NCI-H1694 (cell line): Measurements from ENCODE around the gene PRKCI.
"Not testable (repeated sequence)": the region's sequence is repeated elsewhere in the genome, so short reads cannot be mapped to it uniquely, and the experiment has no call there.

ENCODE experiments used
- DNase-seq: peaks from one replicate; lab custom pipeline; 2025; lab: John Stamatoyannopoulos, UW

The PRKCI gene

GRCh38 chr3:170225166-170225565 lies 2.9 kb downstream of the PRKCI start:
- DNase-seq: no peak

DNA sequence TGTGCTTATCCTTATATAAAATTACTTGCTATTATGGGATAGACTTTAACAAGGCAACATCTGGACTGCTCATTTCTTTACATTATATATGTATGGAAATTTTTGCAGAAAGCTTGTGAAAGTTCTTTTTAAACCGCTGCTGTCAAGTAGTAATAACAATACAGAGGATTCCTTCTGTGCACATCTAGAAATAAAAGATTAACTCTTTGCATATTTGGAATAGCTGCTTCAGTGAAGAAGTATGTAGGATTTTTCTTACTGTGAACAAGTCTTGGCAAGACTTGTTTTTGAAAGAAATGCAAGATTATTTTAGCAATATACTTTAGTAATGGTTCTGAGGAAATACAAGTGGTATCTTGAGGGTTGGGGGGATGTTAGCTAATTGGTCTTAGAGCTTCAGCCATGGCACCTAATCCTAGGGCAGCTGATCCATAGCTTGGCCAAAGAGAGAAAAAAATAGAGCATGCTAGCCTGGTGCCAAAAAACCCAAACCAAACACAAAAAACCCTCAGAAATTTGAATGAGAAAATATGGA lies 4.3 kb downstream of the PRKCI start:
- DNase-seq: no peak

DNA sequence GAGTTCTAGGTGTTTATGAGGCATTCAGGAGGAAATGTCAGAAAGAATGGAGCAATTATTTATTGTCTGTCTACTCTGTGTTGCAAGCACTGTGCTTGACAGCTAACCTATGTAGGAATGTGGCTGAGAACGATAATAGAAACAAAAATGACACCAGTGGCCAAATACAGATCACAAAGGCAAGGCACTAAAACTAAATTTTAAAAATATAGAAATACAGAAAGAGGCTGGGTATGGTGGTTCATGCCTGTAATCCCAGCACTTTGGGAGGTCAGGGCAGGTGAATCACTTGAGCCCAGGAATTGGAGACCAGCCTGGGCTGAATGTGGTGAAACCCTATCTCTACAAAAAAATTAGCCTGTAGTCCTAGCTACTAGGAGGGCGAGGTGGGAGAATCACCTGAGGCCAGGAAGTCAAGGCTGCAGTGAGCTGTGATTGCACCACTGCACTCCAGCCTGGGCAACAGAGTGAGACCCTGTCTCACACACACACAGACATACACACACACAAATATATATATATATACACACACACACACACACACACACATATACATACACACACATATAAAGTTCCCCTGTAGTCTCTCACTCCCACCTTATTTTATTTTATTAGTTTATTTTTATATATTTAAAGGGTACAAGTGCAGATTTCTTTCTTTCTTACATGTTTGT lies 6.0 kb downstream of the PRKCI start:
- no peak for DNase-seq

DNA sequence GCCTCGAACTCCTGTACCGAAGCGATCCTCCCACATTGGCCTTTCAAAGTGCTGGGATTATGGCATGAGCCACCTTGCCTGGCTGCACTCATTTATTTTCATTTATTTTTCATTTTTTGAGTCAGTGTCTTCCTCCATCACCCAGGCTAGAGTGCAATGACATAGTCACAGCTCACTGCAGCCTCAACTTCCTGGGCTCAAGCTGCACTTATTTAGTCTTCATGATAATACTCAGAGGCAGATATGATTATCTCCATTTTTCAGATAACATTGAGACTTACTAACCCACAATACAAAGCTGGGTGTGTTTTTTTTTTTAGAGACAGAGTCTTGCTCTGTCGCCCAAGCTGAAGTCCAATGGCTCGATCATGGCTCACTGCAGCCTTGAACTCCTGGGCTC lies 10.0 kb downstream of the PRKCI start:
- DNase-seq: no peak

DNA sequence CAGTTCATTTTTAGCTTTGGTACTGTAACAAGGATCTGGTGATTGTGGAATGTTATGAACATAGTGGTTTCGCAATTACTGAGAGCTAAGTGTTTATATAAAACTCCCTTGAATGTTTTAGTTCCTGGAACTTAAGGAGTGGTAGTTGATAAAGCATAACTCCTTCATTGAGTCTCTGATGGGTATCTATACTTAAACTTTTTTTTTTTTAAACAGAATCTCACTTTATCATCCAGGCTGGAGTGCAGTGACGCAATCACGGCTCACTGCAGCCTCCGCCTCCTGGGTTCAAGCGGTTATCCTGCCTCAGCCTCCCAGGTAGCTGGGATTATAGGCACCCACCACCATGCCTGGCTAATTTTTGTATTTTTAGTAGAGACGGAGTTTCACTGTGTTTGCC lies 11.3 kb downstream of the PRKCI start:
- DNase-seq: no peak

DNA sequence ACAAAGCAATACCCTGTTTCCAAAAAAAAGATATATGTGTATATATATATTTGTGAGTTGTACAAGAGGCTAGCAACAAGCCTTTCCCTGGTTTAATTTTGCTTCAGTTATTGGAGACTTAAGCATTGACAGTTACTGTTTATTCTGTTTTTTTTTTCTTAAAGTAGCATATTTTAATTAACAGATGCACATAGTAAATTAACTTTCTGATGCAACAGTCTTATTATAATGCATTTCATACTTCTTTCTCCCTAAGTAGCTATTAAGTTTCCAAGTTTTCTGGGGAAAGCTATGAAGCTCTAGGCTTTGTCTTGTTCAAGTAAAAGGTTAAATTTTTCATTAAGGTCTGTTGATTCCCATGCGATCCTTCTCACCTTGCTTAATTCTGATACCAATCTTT lies 17.9 kb downstream of the PRKCI start:
- no peak for DNase-seq

- no peak for DNase-seq
Measured at GRCh38 chr3:170240671-170241070, 18.4 kb downstream of the PRKCI start.

DNA sequence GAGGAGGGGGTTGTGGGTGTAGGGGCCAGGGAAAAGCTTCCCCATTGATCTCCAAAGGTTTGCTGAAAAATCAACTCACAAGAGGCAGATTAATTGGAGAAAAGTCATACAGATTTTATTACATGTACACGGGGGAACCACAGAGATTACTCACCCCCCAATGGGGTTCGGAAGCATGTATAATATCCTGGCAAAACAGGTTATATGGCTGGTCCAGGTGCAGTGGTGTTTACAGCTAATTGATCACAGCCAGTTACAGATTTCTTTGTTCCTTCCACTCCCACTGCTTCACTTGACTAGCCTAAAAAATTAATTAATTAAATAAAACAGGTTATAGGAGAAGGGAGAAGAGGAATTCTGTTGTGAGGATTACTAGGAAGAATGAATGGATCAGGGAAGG lies 22.4 kb downstream of the PRKCI start:
- no peak for DNase-seq

DNA sequence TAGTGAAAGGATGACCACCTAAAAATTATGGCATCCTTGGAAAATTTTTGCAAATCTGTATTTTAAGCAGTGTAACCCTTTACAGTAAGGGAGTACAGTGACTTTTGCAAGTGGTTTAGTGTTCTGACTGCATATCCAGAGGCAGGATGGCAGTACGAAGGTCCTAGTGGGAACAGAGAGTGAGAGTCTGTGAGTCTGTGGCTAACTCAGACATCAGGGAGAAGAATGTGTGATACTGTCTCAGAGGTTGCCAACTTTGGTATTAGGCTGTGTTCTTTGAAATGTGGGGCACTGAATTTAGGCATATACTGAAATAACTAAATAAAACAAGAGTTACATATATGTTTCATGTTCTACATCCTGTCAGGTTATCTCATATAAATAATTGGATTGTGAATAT lies 25.7 kb downstream of the PRKCI start:
- no peak for DNase-seq

- no peak for DNase-seq
Measured at GRCh38 chr3:170256597-170256996, 34.4 kb downstream of the PRKCI start.

DNA sequence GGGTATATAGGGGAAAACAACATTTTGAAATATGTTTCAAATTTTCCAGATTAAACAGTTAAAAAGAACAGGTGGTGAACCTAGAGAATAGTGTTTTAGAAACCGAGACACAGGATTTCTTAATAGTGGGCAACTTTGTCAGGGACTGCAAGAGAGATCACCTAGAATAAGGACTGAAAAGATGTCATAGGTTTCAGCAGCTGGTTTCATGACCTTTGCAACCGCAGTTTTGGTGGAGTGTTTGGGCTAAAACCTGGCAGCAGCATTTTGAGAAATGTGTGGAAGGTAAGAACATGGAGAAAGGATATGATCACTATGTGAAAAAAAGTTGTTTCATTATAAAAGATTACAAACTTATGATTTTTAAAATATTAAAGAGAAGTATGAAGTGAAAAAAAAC lies 34.9 kb downstream of the PRKCI start:
- no peak for DNase-seq

GRCh38 chr3:170258105-170258487 lies 35.9 kb downstream of the PRKCI start:
- no peak for DNase-seq

- DNase-seq: no peak
Measured at GRCh38 chr3:170259907-170260306, 37.7 kb downstream of the PRKCI start.

- no peak for DNase-seq
Measured at GRCh38 chr3:170267793-170268192, 45.6 kb downstream of the PRKCI start.

- DNase-seq: not testable (repeated sequence)
Measured at GRCh38 chr3:170269673-170270254, 47.5 kb downstream of the PRKCI start.

DNA sequence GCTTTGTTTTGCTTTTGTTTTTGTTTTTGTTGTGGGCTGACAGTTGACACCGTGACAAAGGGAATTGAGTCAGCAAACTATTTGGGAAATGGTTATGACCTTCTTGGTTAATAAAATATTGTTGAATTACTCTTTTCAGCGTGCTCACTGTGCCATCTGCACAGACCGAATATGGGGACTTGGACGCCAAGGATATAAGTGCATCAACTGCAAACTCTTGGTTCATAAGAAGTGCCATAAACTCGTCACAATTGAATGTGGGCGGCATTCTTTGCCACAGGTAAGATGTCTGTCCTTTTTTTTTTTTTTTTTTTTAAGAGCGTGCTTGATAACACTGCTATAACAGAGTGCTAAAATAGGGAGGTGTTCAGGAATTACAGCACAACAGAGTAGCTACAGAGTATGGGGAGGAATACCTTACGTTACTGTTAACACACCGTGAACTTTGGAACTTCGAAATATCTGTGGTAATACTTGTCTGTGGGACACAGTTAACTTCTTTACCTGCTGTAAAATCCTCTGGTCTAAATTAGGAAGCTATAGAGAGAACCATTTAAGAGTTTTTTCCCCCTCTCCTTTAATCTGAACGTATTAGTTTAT lies 48.2 kb downstream of the PRKCI start:
- no peak for DNase-seq

GRCh38 chr3:170274641-170275040 lies 52.4 kb downstream of the PRKCI start:
- DNase-seq: no peak

DNA sequence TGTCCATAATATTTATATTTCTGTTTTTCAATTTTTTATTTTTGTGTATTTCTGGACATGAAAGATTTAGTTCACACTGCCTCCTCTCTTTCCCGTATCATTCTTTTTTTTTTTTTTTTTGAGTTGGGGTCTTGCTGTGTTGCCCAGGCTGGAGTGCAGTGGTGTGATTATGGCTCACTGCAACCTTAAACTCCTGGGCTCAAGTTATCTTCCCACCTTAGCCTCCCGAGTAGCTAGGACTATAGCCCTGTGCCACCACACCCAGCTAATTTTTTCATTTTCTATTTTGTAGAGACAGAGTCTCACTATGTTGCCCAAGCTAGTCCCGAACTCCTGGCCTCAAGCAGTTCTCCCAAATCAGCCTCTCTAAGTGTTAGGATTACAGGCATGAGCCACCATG lies 53.6 kb downstream of the PRKCI start:
- DNase-seq: no peak

GRCh38 chr3:170277311-170277710 lies 55.1 kb downstream of the PRKCI start:
- DNase-seq: not testable (repeated sequence)

- DNase-seq: no peak
Measured at GRCh38 chr3:170277833-170278580, 55.8 kb downstream of the PRKCI start.

GRCh38 chr3:170278627-170279026 lies 56.4 kb downstream of the PRKCI start:
- DNase-seq: no peak

GRCh38 chr3:170290194-170290593 lies 68.0 kb downstream of the PRKCI start:
- no peak for DNase-seq

- DNase-seq: no peak
Measured at GRCh38 chr3:170295586-170295985, 73.4 kb downstream of the PRKCI start.
